A673 (cell line): Measurements from ENCODE around the gene PDZD8.

Experiments used
- CTCF ChIP-seq: fragments of 300-800, 200-600 bp; sonication (generic); conservative IDR thresholded peaks from 2 replicates; pipeline ENCODE4 v1.5.1; 2017; ENCODE audit warnings: low read depth, mild to moderate bottlenecking, antibody characterized with exemption, low read length, moderate library complexity, mixed read lengths
- EZH2 ChIP-seq: fragments of 200-600 bp; sonication (generic); IDR thresholded peaks from 2 replicates; pipeline ENCODE4 v1.6.1; 2017; ENCODE audit warnings: borderline replicate concordance, low read depth, mild to moderate bottlenecking, mixed read lengths, antibody characterized with exemption, low read length; ENCODE audit not compliant: poor library complexity, severe bottlenecking

GRCh38 chr10:117306674-117307073, 68.6 kb downstream of the PDZD8 start:
- TF ChIP-seq CTCF (no peak), EZH2 (no peak)
